Measurements from ENCODE around the gene FHOD1.

The FHOD1 gene

GRCh38 chr16:67182288-67182687, 65.0 kb downstream of the FHOD1 start:
- TF ChIP-seq CTCF (IDR thresholded peaks at IDR 0.05; ENCODE audit: control insufficient read depth, extremely low read depth, insufficient read depth) = no peak
- peak overlapping the region; percentile 80 for H3K4me3 ChIP-seq (ENCODE audit: low read depth, low read length)
- DNase-seq (ENCODE audit: low read depth) = no peak

GRCh38 chr16:67181346-67181745, 65.9 kb downstream of the FHOD1 start:
- TF ChIP-seq CTCF (IDR thresholded peaks at IDR 0.05; ENCODE audit: control insufficient read depth, extremely low read depth, insufficient read depth) = no peak
- no peak for DNase-seq (ENCODE audit: low read depth)
- no peak overlapping the region for H3K4me3 ChIP-seq (ENCODE audit: low read depth, low read length)

GRCh38 chr16:67180166-67180565, 67.1 kb downstream of the FHOD1 start:
- H3K4me3 ChIP-seq (ENCODE audit: low read depth, low read length) = no peak overlapping the region
- no peak for DNase-seq (ENCODE audit: low read depth)
- no peak for TF ChIP-seq CTCF (IDR thresholded peaks at IDR 0.05; ENCODE audit: control insufficient read depth, extremely low read depth, insufficient read depth)

- TF ChIP-seq CTCF (IDR thresholded peaks at IDR 0.05; ENCODE audit: control insufficient read depth, extremely low read depth, insufficient read depth) = peak; percentile 47
- no peak for DNase-seq (ENCODE audit: low read depth)
- H3K4me3 ChIP-seq (ENCODE audit: low read depth, low read length) = no peak overlapping the region
Measured at GRCh38 chr16:67179421-67180080, 67.7 kb downstream of the FHOD1 start.
